ENCODE measurements around the gene CEP152. TPM values are rescaled to one million over a fixed set of nuclear protein-coding genes. Genes with fewer than 3 reads are reported as not detected.
"Not testable (repeated sequence)": the region's sequence is repeated elsewhere in the genome, so short reads cannot be mapped to it uniquely, and the experiment has no call there.

The CEP152 gene
- 1 to 10 TPM; 3.3 to 4.1 TPM for total RNA-seq
- long read RNA-seq, donor 1, result 0 reads
- long read RNA-seq, donor 2, partial matches to known transcripts, result 2 of 2 reads
- long read RNA-seq, donor 2, other reads (novel, unspliced or antisense), result 0 of 2 reads

GRCh38 chr15:48810414-48811324 lies at the start of gene CEP152:
Gene CEP152, minus strand, starts transcription at chr15:48811069. Its CDS starts 5,420 bp downstream, at chr15:48805649.
- intact Hi-C loops (cut with DNase I), result no loop called here
- peak; percentile 98 for DNase-seq (ENCODE audit: low spot score)

- intact Hi-C loops (cut with DNase I), result no loop called here
- DNase-seq (ENCODE audit: low spot score), result no peak
Measured at GRCh38 chr15:48859426-48859825, 48.6 kb upstream of the CEP152 start.

- no peak for DNase-seq (ENCODE audit: low spot score)
- intact Hi-C loops (cut with DNase I), result no loop called here
Measured at GRCh38 chr15:48858401-48858800, 47.5 kb upstream of the CEP152 start.

GRCh38 chr15:48856942-48857341 lies 46.1 kb upstream of the CEP152 start:
- intact Hi-C loops (cut with DNase I), result no loop called here
- no peak for DNase-seq (ENCODE audit: low spot score)

- DNase-seq (ENCODE audit: low spot score), result no peak
Measured at GRCh38 chr15:48855501-48856440, 44.9 kb upstream of the CEP152 start.

GRCh38 chr15:48854434-48854833 lies 43.6 kb upstream of the CEP152 start:
- intact Hi-C loops (cut with DNase I), result not testable (repeated sequence)

More at GRCh38 chr15:48855501-48856440, 44.9 kb upstream of the CEP152 start:
- intact Hi-C loops (cut with DNase I), result no loop called here

GRCh38 chr15:48851956-48852355 lies 41.1 kb upstream of the CEP152 start:
- DNase-seq (ENCODE audit: low spot score), result no peak
- intact Hi-C loops (cut with DNase I), result no loop called here

More at GRCh38 chr15:48854434-48854833, 43.6 kb upstream of the CEP152 start:
- not testable (repeated sequence) for DNase-seq (ENCODE audit: low spot score)

GRCh38 chr15:48850648-48851047 lies 39.8 kb upstream of the CEP152 start:
- intact Hi-C loops (cut with DNase I), result no loop called here
- no peak for DNase-seq (ENCODE audit: low spot score)

- no peak for DNase-seq (ENCODE audit: low spot score)
- intact Hi-C loops (cut with DNase I), result no loop called here
Measured at GRCh38 chr15:48845123-48845522, 34.3 kb upstream of the CEP152 start.

GRCh38 chr15:48842501-48842900 lies 31.6 kb upstream of the CEP152 start:
- intact Hi-C loops (cut with DNase I), result no loop called here
- DNase-seq (ENCODE audit: low spot score), result no peak

- no peak for DNase-seq (ENCODE audit: low spot score)
Measured at GRCh38 chr15:48834756-48835155, 23.9 kb upstream of the CEP152 start.

GRCh38 chr15:48833526-48834239 lies 22.8 kb upstream of the CEP152 start:
- DNase-seq (ENCODE audit: low spot score), result no peak

More at GRCh38 chr15:48834756-48835155, 23.9 kb upstream of the CEP152 start:
- intact Hi-C loops (cut with DNase I), result no loop called here

GRCh38 chr15:48832648-48833047 lies 21.8 kb upstream of the CEP152 start:
- DNase-seq (ENCODE audit: low spot score), result no peak
- intact Hi-C loops (cut with DNase I), result no loop called here

More at GRCh38 chr15:48833526-48834239, 22.8 kb upstream of the CEP152 start:
- intact Hi-C loops (cut with DNase I), result no loop called here

GRCh38 chr15:48828906-48829305 lies 18.0 kb upstream of the CEP152 start:
- DNase-seq (ENCODE audit: low spot score), result no peak
- intact Hi-C loops (cut with DNase I), result no loop called here

GRCh38 chr15:48828471-48828870 lies 17.6 kb upstream of the CEP152 start:
- no peak for DNase-seq (ENCODE audit: low spot score)
- intact Hi-C loops (cut with DNase I), result no loop called here

- no peak for DNase-seq (ENCODE audit: low spot score)
- intact Hi-C loops (cut with DNase I), result no loop called here
Measured at GRCh38 chr15:48825075-48825474, 14.2 kb upstream of the CEP152 start.

GRCh38 chr15:48823706-48824105 lies 12.8 kb upstream of the CEP152 start:
- intact Hi-C loops (cut with DNase I), result no loop called here
- DNase-seq (ENCODE audit: low spot score), result no peak

GRCh38 chr15:48823237-48823636 lies 12.4 kb upstream of the CEP152 start:
- intact Hi-C loops (cut with DNase I), result no loop called here

GRCh38 chr15:48814286-48814685 lies 3.4 kb upstream of the CEP152 start:
- intact Hi-C loops (cut with DNase I), result no loop called here
- DNase-seq (ENCODE audit: low spot score), result no peak

More at GRCh38 chr15:48823237-48823636, 12.4 kb upstream of the CEP152 start:
- no peak for DNase-seq (ENCODE audit: low spot score)

Measured in posterior vena cava (tissue), 2 donors.